ENCODE measurements around the gene CACNA1I.

Gene CACNA1I

GRCh38 chr22:39631381-39632286 is 61.1 kb downstream of the CACNA1I start:
- Mint-ChIP-seq H3K4me1 (peaks cover 25% of the 10 kb centered on the region), H3K4me3 (no peak overlapping the region), H3K27ac (peak overlapping the region in 1 of 2 donors; percentile 91), H3K27me3 (peaks cover 26% of the 10 kb centered on the region), H3K9me3 (no peaks in the 10 kb centered on the region)
- ATAC-seq (no peak), DNase-seq (no peak)

- peaks cover 4 to 5% of the 10 kb centered on the region in 2 donors for H3K9me3 Mint-ChIP-seq
- no peak for ATAC-seq
- peaks cover 7% of the 10 kb centered on the region for H3K27me3 Mint-ChIP-seq
- no peak for DNase-seq
- peak overlapping the region in 1 of 2 donors; percentile 68 for H3K27ac Mint-ChIP-seq
- peaks cover 25% of the 10 kb centered on the region for H3K4me1 Mint-ChIP-seq
- H3K4me3 Mint-ChIP-seq = no peak overlapping the region
Observed at GRCh38 chr22:39634530-39635405, 64.2 kb downstream of the CACNA1I start.

- ATAC-seq = no peak
Observed at GRCh38 chr22:39635719-39636118, 65.2 kb downstream of the CACNA1I start.

GRCh38 chr22:39638958-39639357 is 68.4 kb downstream of the CACNA1I start:
- Mint-ChIP-seq H3K4me1 (peaks cover 19% of the 10 kb centered on the region), H3K27ac (no peak overlapping the region)
- no peak for DNase-seq

More at GRCh38 chr22:39635719-39636118, 65.2 kb downstream of the CACNA1I start:
- Mint-ChIP-seq H3K4me3 (no peak overlapping the region), H3K9me3 (peaks cover 6 to 10% of the 10 kb centered on the region in 2 donors), H3K27me3 (no peaks in the 10 kb centered on the region), H3K27ac (no peak overlapping the region), H3K4me1 (peaks cover 25% of the 10 kb centered on the region)
- DNase-seq = no peak

GRCh38 chr22:39641660-39642310 is 71.2 kb downstream of the CACNA1I start:
- Mint-ChIP-seq H3K27me3 (peaks cover 19% of the 10 kb centered on the region), H3K4me3 (no peak overlapping the region), H3K27ac (no peak overlapping the region), H3K9me3 (peaks cover 6 to 10% of the 10 kb centered on the region in 2 donors), H3K4me1 (no peaks in the 10 kb centered on the region)
- peak; percentile 18 for ATAC-seq
- DNase-seq = no peak

More at GRCh38 chr22:39638958-39639357, 68.4 kb downstream of the CACNA1I start:
- Mint-ChIP-seq H3K4me3 (no peak overlapping the region), H3K9me3 (peaks cover 6 to 10% of the 10 kb centered on the region in 2 donors), H3K27me3 (peaks cover 19% of the 10 kb centered on the region)
- ATAC-seq = no peak

GRCh38 chr22:39643311-39644083 is 72.9 kb downstream of the CACNA1I start:
- peak overlapping the region in 1 of 2 donors; percentile 34 for H3K27ac Mint-ChIP-seq
- H3K9me3 Mint-ChIP-seq = peaks cover 6 to 10% of the 10 kb centered on the region in 2 donors
- DNase-seq (no peak), ATAC-seq (no peak)
- no peak overlapping the region for H3K4me3 Mint-ChIP-seq
- H3K4me1 Mint-ChIP-seq = no peaks in the 10 kb centered on the region
- H3K27me3 Mint-ChIP-seq = peaks cover 19% of the 10 kb centered on the region

GRCh38 chr22:39645532-39645931 is 75.0 kb downstream of the CACNA1I start:
- Mint-ChIP-seq H3K27me3 (peaks cover 19% of the 10 kb centered on the region), H3K9me3 (no peaks in the 10 kb centered on the region), H3K4me3 (no peak overlapping the region), H3K4me1 (no peaks in the 10 kb centered on the region), H3K27ac (no peak overlapping the region)
- DNase-seq (no peak), ATAC-seq (no peak)

- DNase-seq = no peak
- Mint-ChIP-seq H3K27ac (peak overlapping the region in 1 of 2 donors; percentile 10), H3K4me3 (no peak overlapping the region)
Observed at GRCh38 chr22:39646398-39647063, 76.0 kb downstream of the CACNA1I start.

GRCh38 chr22:39647836-39648629 is 77.5 kb downstream of the CACNA1I start:
- Mint-ChIP-seq H3K4me1 (no peaks in the 10 kb centered on the region), H3K27me3 (no peaks in the 10 kb centered on the region), H3K9me3 (no peaks in the 10 kb centered on the region), H3K4me3 (no peak overlapping the region), H3K27ac (no peak overlapping the region)
- DNase-seq (no peak), ATAC-seq (no peak)

More at GRCh38 chr22:39646398-39647063, 76.0 kb downstream of the CACNA1I start:
- Mint-ChIP-seq H3K27me3 (peaks cover 13% of the 10 kb centered on the region), H3K9me3 (no peaks in the 10 kb centered on the region), H3K4me1 (no peaks in the 10 kb centered on the region)
- ATAC-seq = no peak

GRCh38 chr22:39648630-39648950 is 78.0 kb downstream of the CACNA1I start:
- no peak for DNase-seq
- H3K4me3 Mint-ChIP-seq = no peak overlapping the region
- no peaks in the 10 kb centered on the region for H3K27me3 Mint-ChIP-seq
- H3K4me1 Mint-ChIP-seq = no peaks in the 10 kb centered on the region
- no peak overlapping the region for H3K27ac Mint-ChIP-seq
- H3K9me3 Mint-ChIP-seq = no peaks in the 10 kb centered on the region
- no peak for ATAC-seq

- Mint-ChIP-seq H3K4me3 (no peak overlapping the region), H3K27ac (peak overlapping the region in 1 of 2 donors; percentile 76), H3K9me3 (no peaks in the 10 kb centered on the region), H3K27me3 (no peaks in the 10 kb centered on the region), H3K4me1 (no peaks in the 10 kb centered on the region)
- ATAC-seq = no peak
- no peak for DNase-seq
Observed at GRCh38 chr22:39649500-39650089, 79.0 kb downstream of the CACNA1I start.

GRCh38 chr22:39651053-39651996 is 80.8 kb downstream of the CACNA1I start:
- Mint-ChIP-seq H3K4me1 (no peaks in the 10 kb centered on the region), H3K27ac (no peak overlapping the region), H3K27me3 (peaks cover 3% of the 10 kb centered on the region), H3K4me3 (no peak overlapping the region), H3K9me3 (no peaks in the 10 kb centered on the region)
- no peak for DNase-seq
- no peak for ATAC-seq

Data from stimulated activated naive CD8-positive, alpha-beta T cell treated with anti-CD3 and anti-CD28 coated beads, Interleukin-15, amount 100 ng/mL, for 72 hours (primary cell).